ENCODE measurements around the gene ENOX2.

DNA sequence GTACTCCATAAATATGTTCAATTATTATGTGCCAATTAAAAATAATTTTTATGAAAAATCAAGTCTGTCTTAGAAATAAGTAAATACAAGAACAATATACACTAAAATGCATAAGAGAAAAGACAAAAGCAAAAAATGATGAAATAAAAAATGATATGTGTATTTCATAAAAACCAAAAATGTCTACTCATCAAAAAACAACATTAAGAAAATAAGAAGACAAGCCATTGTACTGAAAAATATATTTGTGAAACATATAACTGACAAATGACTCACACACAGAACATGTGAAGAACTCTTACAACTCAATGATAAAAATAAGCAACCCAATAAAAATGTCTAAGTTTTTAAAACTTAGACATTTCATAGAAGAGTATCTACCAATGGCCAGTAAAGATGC is 34.1 kb upstream of the ENOX2 start:
- TF ChIP-seq POLR2A (IDR thresholded peaks at IDR 0.05; ENCODE audit: low read depth, low read length) = no peak
- no peak for TF ChIP-seq TAF1 (IDR thresholded peaks at IDR 0.05; ENCODE audit: low read depth, low read length)
